Adrenal gland (tissue), 5 donors: Measurements from ENCODE around the gene GABRB3.

Experiments used
- CTCF ChIP-seq, 6 experiments: fragments of 450-650 bp in 4 of 6; fragments of 200-600 bp in 2 of 6; sonication (generic) in 1 of 6; IDR thresholded peaks; 1 replicate in 5 of 6; 2 replicates in 1 of 6; pipeline versions ENCODE4 v1.5.1 to v1.8.0; 2016 to 2021; ENCODE audit warnings: antibody characterized with exemption in 6 of 6, mild to moderate bottlenecking in 2 of 6, moderate library complexity in 1 of 6
- POLR2A ChIP-seq, 2 donors: fragments of 450-650 bp; IDR thresholded peaks; one replicate each; pipeline ENCODE4 v1.6.1; 2017; ENCODE audit warnings: antibody characterized with exemption in 2 of 2, mild to moderate bottlenecking in 2 of 2, moderate library complexity in 1 of 2
- donor health status: DM: no; HTN: no; CAD: no.

- TF ChIP-seq CTCF (IDR thresholded peaks at IDR 0.05) (no peak), POLR2A (IDR thresholded peaks at IDR 0.05) (no peak)
Observed at GRCh38 chr15:26716069-26716468, 56.8 kb downstream of the GABRB3 start.
